SK-N-SH (cell line): Measurements from ENCODE around the gene C14orf180. TPM values are rescaled to one million over a fixed set of nuclear protein-coding genes. Genes with fewer than 3 reads are reported as not detected.

ENCODE experiments used
- CTCF ChIA-PET: fragments of 300-600, 350-600 bp; formaldehyde crosslinking; extraction: SDS; loops from one replicate; lab custom pipeline; 2021; lab: Yijun Ruan, JAX
- POLR2A ChIA-PET: fragments of 350-600 bp; sonication (Branson Sonifier 250); formaldehyde crosslinking; extraction: SDS; loops from one replicate; lab custom pipeline; 2020; ENCODE audit warnings: antibody characterized with exemption, inconsistent platforms; lab: Yijun Ruan, JAX
- DNase-seq: peaks from one replicate; pipeline ENCODE4 v3.0.0; 2012
- H2AFZ ChIP-seq: fragments of 200-600 bp; sonication (generic); 2 replicates; pipeline ENCODE4 v1.8.1; 2016; ENCODE audit warnings: antibody characterized with exemption, mild to moderate bottlenecking, low read depth
- H3F3A ChIP-seq: fragments of 200-600 bp; sonication (generic); replicated peaks from 2 replicates; pipeline ENCODE3; 2016; ENCODE audit warnings: antibody characterized with exemption, mild to moderate bottlenecking; ENCODE audit not compliant: insufficient read depth
- H3K27ac ChIP-seq, 2 experiments: fragments of 200-500 bp in 1 of 2; fragments of 200-600 bp in 1 of 2; sonication (Bioruptor generic) in 1 of 2; sonication (generic), shearing (Covaris generic) in 1 of 2; 2 replicates each; pipeline versions ENCODE4 v1.5.1 to v1.6.1; 2014 to 2016; ENCODE audit warnings: low read depth in 2 of 2, inconsistent platforms in 1 of 2, low read length in 1 of 2, mild to moderate bottlenecking in 1 of 2, mixed read lengths in 1 of 2
- H3K27me3 ChIP-seq: fragments of 200-600 bp; sonication (generic), shearing (Covaris generic); 2 replicates; pipeline ENCODE4 v1.6.1; 2016; ENCODE audit warnings: mixed run types; ENCODE audit not compliant: insufficient read depth
- H3K36me3 ChIP-seq, 2 experiments: fragments of 200-500 bp in 1 of 2; fragments of 200-600 bp in 1 of 2; sonication (Bioruptor generic) in 1 of 2; sonication (generic) in 1 of 2; replicated peaks in 1 of 2; 2 replicates each; pipeline versions ENCODE3 to v1.5.1; 2014 to 2016; ENCODE audit warnings: low read length in 1 of 2, mild to moderate bottlenecking in 1 of 2; ENCODE audit not compliant: insufficient read depth in 2 of 2, control insufficient read depth in 1 of 2
- H3K4me1 ChIP-seq, 2 experiments: fragments of 200-500 bp in 1 of 2; fragments of 200-600 bp in 1 of 2; sonication (Bioruptor generic) in 1 of 2; sonication (generic), shearing (Covaris generic) in 1 of 2; 2 replicates each; pipeline versions ENCODE4 v1.5.1 to v1.6.1; 2014 to 2016; ENCODE audit warnings: low read depth in 1 of 2, low read length in 1 of 2, mixed run types in 1 of 2; ENCODE audit not compliant: insufficient read depth in 2 of 2, control insufficient read depth in 1 of 2
- H3K4me2 ChIP-seq: fragments of 200-600 bp; sonication (generic), shearing (Covaris generic); 2 replicates; pipeline ENCODE4 v1.6.1; 2017; ENCODE audit warnings: mixed run types
- H3K4me3 ChIP-seq, 2 experiments: fragments of 200-500 bp in 1 of 2; fragments of 200-600 bp in 1 of 2; sonication (Bioruptor generic) in 1 of 2; sonication (generic), shearing (Covaris generic) in 1 of 2; 2 replicates each; pipeline versions ENCODE4 v1.5.1 to v1.8.1; 2014 to 2016; ENCODE audit warnings: low read depth in 2 of 2, inconsistent platforms in 1 of 2, low read length in 1 of 2, mild to moderate bottlenecking in 1 of 2, mixed read lengths in 1 of 2, moderate library complexity in 1 of 2
- H3K79me2 ChIP-seq: fragments of 200-600 bp; sonication (generic); 2 replicates; pipeline ENCODE4 v1.8.1; 2017; ENCODE audit warnings: mild to moderate bottlenecking; ENCODE audit not compliant: insufficient read depth
- H3K9ac ChIP-seq: fragments of 200-600 bp; sonication (generic); 2 replicates; pipeline ENCODE4 v1.6.1; 2017; ENCODE audit warnings: mixed run types
- H3K9me2 ChIP-seq: fragments of 200-600 bp; sonication (generic); 2 replicates; pipeline ENCODE4 v1.6.1; 2017; ENCODE audit warnings: mixed run types
- H3K9me3 ChIP-seq: fragments of 200-600 bp; sonication (generic); 2 replicates; pipeline ENCODE4 v1.6.1; 2017; ENCODE audit warnings: mixed run types, mild to moderate bottlenecking, moderate library complexity
- H4K20me1 ChIP-seq: fragments of 200-600 bp; sonication (generic); 2 replicates; pipeline ENCODE4 v1.6.1; 2017; ENCODE audit warnings: mild to moderate bottlenecking, mixed run types; ENCODE audit not compliant: insufficient read depth
- CHD2 ChIP-seq: fragments of 150-350 bp; IDR thresholded peaks from 2 replicates; pipeline ENCODE4 v1.6.1; 2018; ENCODE audit warnings: low read length; ENCODE audit not compliant: partially characterized antibody
- CTCF ChIP-seq: fragments of 200-600 bp; sonication (generic); IDR thresholded peaks from 2 replicates; pipeline ENCODE4 v1.6.1; 2017; ENCODE audit warnings: antibody characterized with exemption, mild to moderate bottlenecking, moderate library complexity
- ELF1 ChIP-seq: IDR thresholded peaks from 2 replicates; pipeline ENCODE4 v1.4.0; 2012
- EP300 ChIP-seq, 2 experiments: IDR thresholded peaks; 2 replicates each; pipeline versions ENCODE4 v1.4.0 to v1.6.1; 2012; ENCODE audit warnings: borderline replicate concordance in 1 of 2, low read depth in 1 of 2, low read length in 1 of 2
- FOXJ3 ChIP-seq: sonication (generic); formaldehyde crosslinking; IDR thresholded peaks from 2 replicates; pipeline ENCODE4 v1.5.1; 2020; ENCODE audit warnings: mild to moderate bottlenecking, missing genetic modification reagents
- GABPA ChIP-seq: IDR thresholded peaks from 2 replicates; pipeline ENCODE4 v1.4.0; 2012; ENCODE audit warnings: low read depth, mild to moderate bottlenecking
- MEF2A ChIP-seq: IDR thresholded peaks from 2 replicates; pipeline ENCODE4 v1.4.0; 2012; ENCODE audit warnings: low read depth, borderline replicate concordance
- NFIC ChIP-seq: IDR thresholded peaks from 2 replicates; pipeline ENCODE4 v1.4.0; 2012; ENCODE audit warnings: borderline replicate concordance
- NRF1 ChIP-seq: IDR thresholded peaks from 2 replicates; pipeline ENCODE4 v1.6.1; 2012; ENCODE audit warnings: low read depth, mild to moderate bottlenecking, low read length
- PBX3 ChIP-seq: IDR thresholded peaks from 2 replicates; pipeline ENCODE4; 2012
- RAD21 ChIP-seq: IDR thresholded peaks from 2 replicates; pipeline ENCODE4 v1.6.1; 2012; ENCODE audit warnings: mild to moderate bottlenecking, low read length
- RCOR1 ChIP-seq: fragments of 150-350 bp; IDR thresholded peaks from 2 replicates; pipeline ENCODE4 v1.6.1; 2017; ENCODE audit warnings: antibody characterized with exemption, low read length
- RFX5 ChIP-seq: IDR thresholded peaks from 2 replicates; pipeline ENCODE4 v1.6.1; 2012; ENCODE audit warnings: mild to moderate bottlenecking, improper control_type of control experiment, low read length
- SIN3A ChIP-seq: IDR thresholded peaks from 2 replicates; pipeline ENCODE4 v1.6.1; 2012; ENCODE audit warnings: low read depth, mild to moderate bottlenecking, low read length, moderate library complexity, borderline replicate concordance
- SMC3 ChIP-seq: IDR thresholded peaks from 2 replicates; pipeline ENCODE4 v1.6.1; 2012; ENCODE audit warnings: low read depth, low read length, improper control_type of control experiment
- YY1 ChIP-seq: IDR thresholded peaks from 2 replicates; pipeline ENCODE4 v1.4.0; 2012; ENCODE audit warnings: low read depth, mild to moderate bottlenecking
- ZBTB33 ChIP-seq: IDR thresholded peaks from 2 replicates; pipeline ENCODE4 v1.4.0; 2012; ENCODE audit warnings: low read depth, borderline replicate concordance
- WGBS: methylation state at CpG from one replicate; pipeline ENCODE4 v1.1.6; 2017; ENCODE audit warnings: low lambda C conversion rate; 5-methylcytosine and 5-hydroxymethylcytosine counted together
- polyA plus RNA-seq, 3 experiments: library from polyadenylated mRNA; depleted of rRNA; stranded (reverse); fragments of >200 nt; gene quantifications; 2 replicates each; pipeline ENCODE4 v1.2.3, GENCODE V29; 2012

C14orf180 gene
- polyA plus RNA-seq, 1 of the 3 experiments (the other 2 are of a cell fraction), result not detected

GRCh38 chr14:104581521-104581920 is 2.0 kb downstream of the C14orf180 start:
- CTCF ChIA-PET, result interaction anchor here (1.0 to 8.5 kb wide), 8 partner anchors 12 to 503 kb away, joined by 3 to 96 read pairs (median 6); no protein-coding TSS in a partner anchor
- Histone ChIP-seq H3K4me2 (no peak overlapping the region), H3K27ac (peak overlapping the region in 1 of 2 experiments; percentile 81; a peak in 2 of 4 replicates), H4K20me1 (no peaks in the 10 kb centered on the region), H3K9me3 (no peaks in the 10 kb centered on the region), H3K79me2 (no peaks in the 10 kb centered on the region), H2AFZ (no peak overlapping the region), H3K27me3 (no peaks in the 10 kb centered on the region), H3K9ac (no peak overlapping the region), H3K4me3 (no peak overlapping the region), H3K36me3 (no peaks in the 10 kb centered on the region), H3K9me2 (no peaks in the 10 kb centered on the region), H3K4me1 (peaks cover 0 to 98% of the 10 kb centered on the region in 2 experiments; a peak in 1 of 4 replicates), H3F3A (no peaks in the 10 kb centered on the region)
- DNase-seq, result no peak
- TF ChIP-seq RAD21, result no peak
- TF ChIP-seq GABPA, result no peak
- no peak for TF ChIP-seq CTCF
- TF ChIP-seq EP300 (IDR thresholded peaks at IDR 0.05; ENCODE audit: borderline replicate concordance in 1 of 2, low read depth in 1 of 2, low read length in 1 of 2), result no peak
- no peak for TF ChIP-seq NFIC
- no peak for TF ChIP-seq FOXJ3 (CRISPR knock-in tag)
- no peak for TF ChIP-seq YY1
- TF ChIP-seq NRF1, result no peak
- TF ChIP-seq RCOR1, result no peak
- no peak for TF ChIP-seq ZBTB33
- no peak for TF ChIP-seq CHD2
- no peak for TF ChIP-seq ELF1
- TF ChIP-seq SMC3, result no peak
- TF ChIP-seq RFX5, result no peak
- no peak for TF ChIP-seq PBX3
- no peak for TF ChIP-seq SIN3A
- no peak for TF ChIP-seq MEF2A
- POLR2A ChIA-PET, result interaction anchor here (0.6 to 1.0 kb wide), 3 partner anchors 10 to 159 kb away, joined by 3 to 4 read pairs (median 4); no protein-coding TSS in a partner anchor
- WGBS, result 65% methylated on average over 7 of the region's 9 CpGs
